Lower leg skin (tissue), 4 donors: ENCODE measurements around the gene ARSJ. TPM values are rescaled to one million over a fixed set of nuclear protein-coding genes. Genes with fewer than 3 reads are reported as not detected.

Experiments
- DNase-seq, 2 donors: peaks; one replicate each; pipeline ENCODE4 v3.0.0-alpha.2; 2019; ENCODE audit warnings: low spot score in 2 of 2
- H3K4me3 ChIP-seq: fragments of 200-600 bp; sonication (generic); 2 replicates; pipeline ENCODE4 v1.5.1; 2017; ENCODE audit warnings: mild to moderate bottlenecking, low read depth; ENCODE audit not compliant: poor library complexity, severe bottlenecking
- POLR2A ChIP-seq, 2 donors: fragments of 450-650 bp; IDR thresholded peaks; one replicate each; pipeline ENCODE4 v1.6.1; 2016 to 2017; ENCODE audit warnings: antibody characterized with exemption in 2 of 2, mild to moderate bottlenecking in 1 of 2, moderate library complexity in 1 of 2
- WGBS, 2 donors: methylation state at CpG; one replicate each; pipeline ENCODE4 v1.1.5; 2018; 5-methylcytosine and 5-hydroxymethylcytosine counted together
- intact Hi-C: fragments of 100-400 bp; cut with DNase I; formaldehyde crosslinking; loops from one replicate; pipeline ENCODE4 v1.15.0; 2023; ENCODE audit warnings: low total_unique reads
- total RNA-seq, 4 donors: library from RNA; depleted of rRNA; stranded (reverse); fragments of >200 nt; gene quantifications; one replicate each; pipeline ENCODE4 v1.1.0, GENCODE V29; 2016
- TF ChIP-seq, protein P1 (sequence below), 3 donors: fragments of 450-650 bp; IDR thresholded peaks; one replicate each; pipeline ENCODE4 v1.5.1; 2016; ENCODE audit warnings: antibody characterized with exemption in 3 of 3, mild to moderate bottlenecking in 3 of 3, moderate library complexity in 2 of 3

Gene ARSJ
- total RNA-seq, 4 donors from 2014 or later, result 0.42 to 3.7 (median 1.6) TPM

DNA sequence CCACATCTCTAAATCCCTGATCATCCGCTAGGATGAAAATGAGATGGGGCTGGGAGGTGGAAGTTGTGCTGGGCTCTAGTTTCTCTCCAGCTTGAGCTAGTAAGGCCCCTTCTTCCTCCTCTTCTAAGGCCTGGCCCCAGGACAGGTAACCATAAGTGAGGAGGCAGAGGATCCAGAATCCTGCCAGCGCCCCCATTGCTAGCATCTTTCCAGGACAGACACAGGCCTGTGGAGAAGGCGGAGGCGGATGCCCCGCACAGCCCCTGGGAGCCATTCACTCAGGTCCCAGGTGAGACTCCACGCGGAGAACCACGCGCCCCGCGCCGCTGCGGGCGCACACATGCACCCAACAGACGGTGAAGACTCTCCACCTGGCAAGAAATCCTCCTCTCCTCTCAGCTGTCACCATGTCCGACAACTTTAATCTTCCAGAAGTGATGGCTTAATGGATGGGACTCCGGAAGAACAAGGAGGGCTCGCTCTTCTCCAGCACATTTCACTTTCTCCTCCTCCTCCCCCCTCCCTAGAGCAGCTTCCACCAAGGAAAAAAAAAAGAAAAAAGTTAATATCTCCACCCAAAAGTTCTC, 793 bp downstream of the ARSJ start:
- WGBS, 2 donors, result 48 to 53% methylated on average over 16 to 18 of the region's 18 CpGs
- peak overlapping the region; percentile 50 for H3K4me3 ChIP-seq
- no peak for TF ChIP-seq POLR2A (IDR thresholded peaks at IDR 0.05)
- TF ChIP-seq, protein P1, sequence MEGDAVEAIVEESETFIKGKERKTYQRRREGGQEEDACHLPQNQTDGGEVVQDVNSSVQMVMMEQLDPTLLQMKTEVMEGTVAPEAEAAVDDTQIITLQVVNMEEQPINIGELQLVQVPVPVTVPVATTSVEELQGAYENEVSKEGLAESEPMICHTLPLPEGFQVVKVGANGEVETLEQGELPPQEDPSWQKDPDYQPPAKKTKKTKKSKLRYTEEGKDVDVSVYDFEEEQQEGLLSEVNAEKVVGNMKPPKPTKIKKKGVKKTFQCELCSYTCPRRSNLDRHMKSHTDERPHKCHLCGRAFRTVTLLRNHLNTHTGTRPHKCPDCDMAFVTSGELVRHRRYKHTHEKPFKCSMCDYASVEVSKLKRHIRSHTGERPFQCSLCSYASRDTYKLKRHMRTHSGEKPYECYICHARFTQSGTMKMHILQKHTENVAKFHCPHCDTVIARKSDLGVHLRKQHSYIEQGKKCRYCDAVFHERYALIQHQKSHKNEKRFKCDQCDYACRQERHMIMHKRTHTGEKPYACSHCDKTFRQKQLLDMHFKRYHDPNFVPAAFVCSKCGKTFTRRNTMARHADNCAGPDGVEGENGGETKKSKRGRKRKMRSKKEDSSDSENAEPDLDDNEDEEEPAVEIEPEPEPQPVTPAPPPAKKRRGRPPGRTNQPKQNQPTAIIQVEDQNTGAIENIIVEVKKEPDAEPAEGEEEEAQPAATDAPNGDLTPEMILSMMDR (IDR thresholded peaks at IDR 0.05), result no peak
- intact Hi-C loops, result no loop called here
- DNase-seq, result peak in 1 of 2 donors; percentile 85

DNA sequence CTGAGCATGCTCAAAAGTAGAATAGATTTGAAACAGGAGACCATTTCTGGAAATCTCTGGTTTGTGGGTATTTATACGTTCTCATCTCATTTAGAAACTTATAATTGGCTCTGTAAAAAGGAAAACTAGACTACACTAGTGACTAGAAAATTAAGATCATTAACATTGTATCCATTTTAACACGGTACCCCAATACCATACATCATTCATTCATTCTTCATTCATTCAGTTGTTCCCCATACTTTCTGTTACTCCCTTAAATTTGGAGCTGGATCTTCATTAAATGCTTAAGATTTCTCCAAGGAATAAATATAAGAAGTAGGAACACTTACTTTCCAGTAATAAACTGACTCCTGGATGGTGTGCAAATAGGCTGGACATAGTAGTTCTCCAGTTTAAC, 1.3 kb downstream of the ARSJ start:
- TF ChIP-seq POLR2A (IDR thresholded peaks at IDR 0.05), result no peak
- TF ChIP-seq, protein P1 (IDR thresholded peaks at IDR 0.05), result no peak
- no peak overlapping the region for H3K4me3 ChIP-seq
- intact Hi-C loops, result no loop called here
- no peak for DNase-seq
- whole genome bisulfite sequencing, 2 donors, result 60 to 66% methylated on average over 2 of the region's 2 CpGs

DNA sequence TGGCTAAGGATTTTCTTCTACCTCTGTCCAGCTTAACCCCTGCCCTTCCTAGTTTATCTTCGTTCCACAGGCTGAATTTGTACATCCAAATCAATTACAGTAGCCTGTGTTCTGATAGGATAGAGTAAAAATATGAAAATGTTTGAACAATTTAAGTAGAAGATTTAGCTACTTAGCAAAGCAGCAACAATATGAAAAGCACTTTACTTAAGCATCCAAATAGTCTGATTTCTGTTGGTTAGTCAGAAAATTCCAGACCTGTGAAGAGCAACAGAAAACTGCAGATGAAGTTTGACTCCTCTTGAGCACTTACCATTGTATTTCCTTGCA, 2.0 kb downstream of the ARSJ start:
- TF ChIP-seq, protein P1 (IDR thresholded peaks at IDR 0.05), result no peak
- no peak for TF ChIP-seq POLR2A (IDR thresholded peaks at IDR 0.05)
- no peak overlapping the region for H3K4me3 ChIP-seq
- WGBS, 2 donors, result 38 to 40% methylated on average over 1 of the region's 1 CpG
- DNase-seq, result no peak
- intact Hi-C loops, result no loop called here

DNA sequence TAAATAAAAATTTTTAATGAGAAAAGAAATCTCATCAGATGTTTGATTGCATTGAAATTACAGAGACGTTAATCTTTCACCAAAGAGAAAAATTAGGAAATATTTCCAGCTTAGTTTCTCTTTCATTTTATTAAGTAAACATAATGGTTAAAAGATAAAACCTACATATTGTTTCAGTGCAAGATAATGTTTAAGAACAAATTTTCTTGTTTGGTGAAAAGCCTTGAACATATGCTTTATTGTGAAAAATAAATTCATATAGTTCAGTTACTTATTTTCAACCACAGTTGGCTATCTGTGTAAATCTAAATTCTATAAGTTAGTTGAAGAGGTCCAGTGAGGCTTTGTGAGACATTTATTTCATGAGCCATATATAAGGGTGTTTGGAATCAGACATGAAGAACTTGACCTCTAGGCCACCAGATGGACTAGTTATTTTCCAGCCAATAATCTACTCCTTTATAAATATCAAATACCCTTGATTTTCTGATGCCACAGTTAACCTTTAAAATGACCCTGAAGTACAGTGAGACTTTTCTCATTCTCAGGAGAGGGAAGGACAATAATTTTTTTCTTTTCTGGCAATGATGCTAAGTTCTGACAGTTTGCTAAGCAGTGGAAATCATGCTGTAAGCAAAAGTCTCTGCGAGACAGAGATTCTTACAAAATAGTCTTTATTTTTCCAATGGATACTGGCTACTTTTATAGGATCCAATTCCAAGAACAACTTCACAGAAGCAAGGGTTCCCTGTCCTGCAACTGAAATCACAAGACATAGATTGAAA, 2.5 kb downstream of the ARSJ start:
- no peak for DNase-seq
- TF ChIP-seq, protein P1 (IDR thresholded peaks at IDR 0.05), result no peak
- TF ChIP-seq POLR2A (IDR thresholded peaks at IDR 0.05), result no peak
- intact Hi-C loops, result no loop called here
- WGBS, 2 donors, result 26 to 29% methylated on average over 2 of the region's 2 CpGs
- no peak overlapping the region for H3K4me3 ChIP-seq

DNA sequence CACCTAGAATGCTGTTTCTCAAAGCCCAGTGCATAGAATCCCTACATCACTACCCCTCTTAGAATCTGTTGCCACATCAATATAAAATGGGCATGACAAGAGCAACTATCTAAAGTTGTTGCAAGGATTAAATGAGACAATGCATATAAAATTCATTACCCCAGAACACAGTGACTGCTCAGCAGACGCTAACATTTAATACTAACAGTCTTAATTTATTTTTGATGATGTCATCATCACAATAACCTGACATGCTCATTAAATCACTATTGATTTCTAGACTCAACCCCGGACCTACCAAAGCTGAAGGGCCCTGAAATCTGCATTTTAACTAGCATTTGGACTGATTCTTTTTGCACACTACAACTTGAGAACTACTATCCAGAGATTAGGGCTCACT, 3.9 kb downstream of the ARSJ start:
- H3K4me3 ChIP-seq, result no peak overlapping the region
- TF ChIP-seq, protein P1 (IDR thresholded peaks at IDR 0.05), result no peak
- no peak for TF ChIP-seq POLR2A (IDR thresholded peaks at IDR 0.05)
- intact Hi-C loops, result no loop called here
- WGBS, 2 donors, result 78 to 80% methylated on average over 2 of the region's 2 CpGs
- no peak for DNase-seq
